Measurements from ENCODE around the gene RPS6KL1.

The RPS6KL1 gene

DNA sequence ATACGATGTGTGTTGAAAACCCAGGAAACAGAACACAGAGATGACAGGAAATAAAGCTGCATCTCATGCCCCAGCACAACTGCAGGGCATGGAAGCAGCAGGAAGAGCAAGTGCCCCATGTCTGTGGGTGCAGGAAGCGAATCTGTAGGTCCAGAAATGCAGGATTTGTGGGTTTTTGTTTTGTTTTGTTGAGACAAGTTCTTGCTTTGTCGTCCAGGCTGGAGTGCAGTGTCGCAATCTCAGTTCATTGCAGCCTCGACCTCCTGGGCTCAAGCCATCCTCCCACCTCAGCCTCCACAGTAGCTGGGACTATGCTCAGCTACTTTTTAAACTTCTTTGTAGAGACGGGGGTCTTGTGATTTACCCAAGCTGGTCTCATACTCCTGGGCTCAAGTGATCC lies 6.2 kb upstream of the RPS6KL1 start:
- Histone ChIP-seq H3K4me3 (ENCODE audit: low read length) (no peak overlapping the region), H3K27me3 (ENCODE audit: control insufficient read depth, insufficient read depth, low read length) (peaks cover 3% of the 10 kb centered on the region), H3K9ac (ENCODE audit: low read length) (no peak overlapping the region), H3K36me3 (ENCODE audit: control insufficient read depth, low read depth, low read length) (no peaks in the 10 kb centered on the region), H3K4me1 (ENCODE audit: control insufficient read depth, low read depth, low read length) (no peaks in the 10 kb centered on the region), H3K9me3 (ENCODE audit: control insufficient read depth, low read depth, low read length) (no peaks in the 10 kb centered on the region), H3K27ac (ENCODE audit: low read length) (no peak overlapping the region)

DNA sequence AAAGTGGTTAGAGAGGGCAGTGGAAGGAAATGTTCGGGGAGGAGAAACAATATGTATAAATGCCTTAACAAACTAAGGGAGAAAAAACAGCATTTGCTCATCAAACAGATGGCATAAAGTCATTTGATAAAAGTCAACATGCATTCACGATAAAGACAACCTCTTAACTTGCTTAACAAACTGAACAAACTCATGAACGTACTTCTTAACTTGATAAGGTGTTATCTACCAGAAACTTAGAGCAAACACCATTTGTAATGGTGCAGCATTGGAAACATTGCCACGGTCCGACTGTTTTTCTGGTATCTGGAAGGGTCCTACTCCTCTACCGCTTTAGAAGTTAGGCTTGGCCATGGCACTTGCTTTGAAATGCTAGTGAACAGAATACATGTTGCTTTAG lies 4.2 kb upstream of the RPS6KL1 start:
- H3K27me3 ChIP-seq (ENCODE audit: control insufficient read depth, insufficient read depth, low read length) = peaks cover 3% of the 10 kb centered on the region
- no peaks in the 10 kb centered on the region for H3K9me3 ChIP-seq (ENCODE audit: control insufficient read depth, low read depth, low read length)
- H3K4me3 ChIP-seq (ENCODE audit: low read length) = no peak overlapping the region
- H3K36me3 ChIP-seq (ENCODE audit: control insufficient read depth, low read depth, low read length) = no peaks in the 10 kb centered on the region
- no peak overlapping the region for H3K9ac ChIP-seq (ENCODE audit: low read length)
- no peaks in the 10 kb centered on the region for H3K4me1 ChIP-seq (ENCODE audit: control insufficient read depth, low read depth, low read length)
- no peak overlapping the region for H3K27ac ChIP-seq (ENCODE audit: low read length)

DNA sequence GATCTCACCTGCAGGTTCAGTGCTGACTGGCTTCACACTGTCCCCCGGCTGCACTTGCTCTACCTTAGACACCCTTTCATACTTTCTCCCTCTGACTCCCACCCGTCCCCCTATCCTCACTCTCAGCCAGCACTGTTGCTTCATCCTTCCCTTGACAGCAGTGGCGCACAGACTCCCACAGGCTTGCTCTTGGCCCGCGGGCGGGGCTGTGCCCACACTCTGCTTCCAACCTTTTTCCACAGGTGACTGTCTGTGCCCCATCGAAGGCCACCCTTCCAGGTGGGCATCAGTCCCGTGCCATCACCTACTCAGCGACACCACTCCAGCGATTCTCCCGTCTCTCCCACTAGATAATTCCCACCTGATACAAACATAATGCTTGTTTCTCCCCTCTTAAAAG lies 1.0 kb upstream of the RPS6KL1 start:
- Histone ChIP-seq H3K4me1 (ENCODE audit: control insufficient read depth, low read depth, low read length) (no peaks in the 10 kb centered on the region), H3K9ac (ENCODE audit: low read length) (no peak overlapping the region)

GRCh38 chr14:74921987-74922751 lies 891 bp downstream of the RPS6KL1 start:
- peak overlapping the region; percentile 79 for H3K4me3 ChIP-seq (ENCODE audit: low read length)

More for the DNA sequence above, 1.0 kb upstream of the RPS6KL1 start:
- Histone ChIP-seq H3K36me3 (ENCODE audit: control insufficient read depth, low read depth, low read length) (peaks cover 4% of the 10 kb centered on the region), H3K27me3 (ENCODE audit: control insufficient read depth, insufficient read depth, low read length) (peaks cover 3% of the 10 kb centered on the region), H3K9me3 (ENCODE audit: control insufficient read depth, low read depth, low read length) (no peaks in the 10 kb centered on the region), H3K4me3 (ENCODE audit: low read length) (no peak overlapping the region), H3K27ac (ENCODE audit: low read length) (no peak overlapping the region)

DNA sequence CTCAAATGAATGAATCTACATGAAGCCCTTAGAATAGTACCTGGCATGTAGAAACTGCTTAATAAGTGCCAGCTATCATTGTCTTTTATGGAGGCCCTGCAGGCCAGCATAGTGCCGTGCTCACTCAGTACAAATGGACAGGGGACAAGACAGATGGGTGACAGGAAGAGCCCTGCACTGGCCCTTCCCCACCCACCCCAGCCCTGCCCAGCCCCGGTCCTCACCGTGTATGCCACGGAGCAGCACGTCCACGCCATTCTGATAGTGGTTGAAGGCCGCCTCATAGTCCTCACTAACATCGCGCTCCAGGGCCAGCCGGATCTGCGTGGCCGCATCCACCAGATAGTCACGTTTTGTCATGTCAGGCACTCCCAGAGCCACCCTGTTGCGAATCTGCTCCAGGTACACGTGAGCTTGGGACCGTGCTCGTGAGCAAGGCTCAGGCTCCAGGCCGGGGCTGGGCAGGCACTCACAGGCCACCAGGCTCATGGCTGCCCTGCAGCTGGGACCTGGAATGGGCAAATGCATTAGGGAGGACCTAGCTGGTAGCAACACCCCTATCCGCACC lies 1.9 kb downstream of the RPS6KL1 start:
- Histone ChIP-seq H3K4me1 (ENCODE audit: control insufficient read depth, low read depth, low read length) (no peaks in the 10 kb centered on the region), H3K27ac (ENCODE audit: low read length) (no peak overlapping the region), H3K27me3 (ENCODE audit: control insufficient read depth, insufficient read depth, low read length) (no peaks in the 10 kb centered on the region), H3K4me3 (ENCODE audit: low read length) (no peak overlapping the region), H3K36me3 (ENCODE audit: control insufficient read depth, low read depth, low read length) (peaks cover 4% of the 10 kb centered on the region), H3K9ac (ENCODE audit: low read length) (no peak overlapping the region), H3K9me3 (ENCODE audit: control insufficient read depth, low read depth, low read length) (no peaks in the 10 kb centered on the region)

More at GRCh38 chr14:74921987-74922751, 891 bp downstream of the RPS6KL1 start:
- Histone ChIP-seq H3K36me3 (ENCODE audit: control insufficient read depth, low read depth, low read length) (peaks cover 4% of the 10 kb centered on the region), H3K4me1 (ENCODE audit: control insufficient read depth, low read depth, low read length) (no peaks in the 10 kb centered on the region), H3K9ac (ENCODE audit: low read length) (peak overlapping the region; percentile 77), H3K27ac (ENCODE audit: low read length) (no peak overlapping the region), H3K27me3 (ENCODE audit: control insufficient read depth, insufficient read depth, low read length) (no peaks in the 10 kb centered on the region), H3K9me3 (ENCODE audit: control insufficient read depth, low read depth, low read length) (no peaks in the 10 kb centered on the region)

DNA sequence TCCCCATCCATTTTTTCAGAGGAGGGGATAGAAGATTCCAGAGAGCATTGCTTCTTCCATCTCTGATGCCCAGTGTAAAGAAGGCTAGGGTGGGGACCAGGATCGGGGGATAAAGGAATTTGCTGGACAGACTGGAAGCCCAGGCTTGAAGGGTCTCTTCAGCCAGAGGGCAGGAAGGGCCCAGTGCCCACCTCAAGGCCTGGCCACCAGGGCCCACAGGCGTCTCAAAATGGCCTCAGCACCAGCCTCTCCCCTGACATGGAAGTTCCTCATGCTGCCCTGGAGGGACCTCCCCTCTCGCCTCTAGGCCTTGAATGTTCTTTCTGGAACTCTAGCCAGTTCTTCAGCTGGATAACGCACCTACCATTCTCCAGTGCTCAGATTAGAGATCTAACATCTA lies 2.8 kb downstream of the RPS6KL1 start:
- Histone ChIP-seq H3K4me1 (ENCODE audit: control insufficient read depth, low read depth, low read length) (no peaks in the 10 kb centered on the region), H3K27me3 (ENCODE audit: control insufficient read depth, insufficient read depth, low read length) (no peaks in the 10 kb centered on the region), H3K4me3 (ENCODE audit: low read length) (no peak overlapping the region), H3K36me3 (ENCODE audit: control insufficient read depth, low read depth, low read length) (peaks cover 4% of the 10 kb centered on the region), H3K9ac (ENCODE audit: low read length) (no peak overlapping the region), H3K27ac (ENCODE audit: low read length) (no peak overlapping the region), H3K9me3 (ENCODE audit: control insufficient read depth, low read depth, low read length) (no peaks in the 10 kb centered on the region)

- no peak overlapping the region for H3K9ac ChIP-seq (ENCODE audit: low read length)
- H3K27ac ChIP-seq (ENCODE audit: low read length) = no peak overlapping the region
- no peaks in the 10 kb centered on the region for H3K9me3 ChIP-seq (ENCODE audit: control insufficient read depth, low read depth, low read length)
- peaks cover 4% of the 10 kb centered on the region for H3K36me3 ChIP-seq (ENCODE audit: control insufficient read depth, low read depth, low read length)
- no peak overlapping the region for H3K4me3 ChIP-seq (ENCODE audit: low read length)
- no peaks in the 10 kb centered on the region for H3K27me3 ChIP-seq (ENCODE audit: control insufficient read depth, insufficient read depth, low read length)
- no peaks in the 10 kb centered on the region for H3K4me1 ChIP-seq (ENCODE audit: control insufficient read depth, low read depth, low read length)
Observed at GRCh38 chr14:74919421-74920165, 3.5 kb downstream of the RPS6KL1 start.

DNA sequence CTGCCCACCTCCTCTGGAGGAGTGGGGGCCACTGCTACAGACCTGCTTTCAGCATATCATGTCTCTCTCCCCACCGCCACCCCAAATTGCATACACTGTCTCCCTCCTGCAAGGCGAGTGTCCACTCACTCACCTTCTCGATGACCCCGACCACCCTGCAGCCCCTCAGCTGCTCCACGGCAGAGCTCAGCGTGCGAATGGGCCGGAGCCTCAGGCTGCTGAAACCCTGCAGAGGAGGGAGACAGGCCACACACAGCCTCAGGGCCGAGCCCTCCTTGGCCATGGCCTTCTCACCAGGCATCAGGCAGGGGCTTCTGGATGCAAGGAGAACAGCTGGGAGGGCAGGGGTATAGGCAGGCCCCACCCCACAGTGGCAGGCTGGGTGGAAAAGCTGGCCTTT lies 4.7 kb downstream of the RPS6KL1 start:
- Histone ChIP-seq H3K27me3 (ENCODE audit: control insufficient read depth, insufficient read depth, low read length) (no peaks in the 10 kb centered on the region), H3K4me1 (ENCODE audit: control insufficient read depth, low read depth, low read length) (no peaks in the 10 kb centered on the region), H3K9me3 (ENCODE audit: control insufficient read depth, low read depth, low read length) (no peaks in the 10 kb centered on the region), H3K36me3 (ENCODE audit: control insufficient read depth, low read depth, low read length) (peaks cover 4% of the 10 kb centered on the region), H3K9ac (ENCODE audit: low read length) (no peak overlapping the region), H3K4me3 (ENCODE audit: low read length) (no peak overlapping the region), H3K27ac (ENCODE audit: low read length) (no peak overlapping the region)

DNA sequence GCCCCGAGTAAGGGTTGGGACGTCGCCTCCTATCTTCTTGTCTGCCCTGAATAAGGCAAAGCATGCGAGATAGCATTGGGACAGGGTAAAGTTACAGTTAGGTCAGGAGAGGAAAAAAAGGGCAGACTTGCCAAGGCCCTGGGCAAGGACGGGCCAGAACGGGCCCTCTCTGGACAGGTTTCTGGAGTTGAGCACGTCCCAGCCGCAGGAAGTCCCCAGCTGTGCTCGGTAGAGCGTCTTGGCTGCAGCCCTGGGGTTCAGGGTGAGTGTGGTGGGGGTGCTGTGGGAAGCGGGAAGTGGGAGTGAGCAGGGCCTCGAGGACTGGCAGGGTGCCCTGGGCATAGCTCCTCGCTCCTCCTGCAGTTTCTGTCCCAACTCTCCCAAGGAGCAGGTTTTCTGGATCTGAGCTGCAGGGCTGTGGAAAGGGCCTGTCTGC lies 5.4 kb downstream of the RPS6KL1 start:
- H3K36me3 ChIP-seq (ENCODE audit: control insufficient read depth, low read depth, low read length) = peaks cover 4% of the 10 kb centered on the region
- no peak overlapping the region for H3K9ac ChIP-seq (ENCODE audit: low read length)
- no peak overlapping the region for H3K4me3 ChIP-seq (ENCODE audit: low read length)
- H3K4me1 ChIP-seq (ENCODE audit: control insufficient read depth, low read depth, low read length) = no peaks in the 10 kb centered on the region
- H3K9me3 ChIP-seq (ENCODE audit: control insufficient read depth, low read depth, low read length) = no peaks in the 10 kb centered on the region
- H3K27me3 ChIP-seq (ENCODE audit: control insufficient read depth, insufficient read depth, low read length) = no peaks in the 10 kb centered on the region
- no peak overlapping the region for H3K27ac ChIP-seq (ENCODE audit: low read length)

DNA sequence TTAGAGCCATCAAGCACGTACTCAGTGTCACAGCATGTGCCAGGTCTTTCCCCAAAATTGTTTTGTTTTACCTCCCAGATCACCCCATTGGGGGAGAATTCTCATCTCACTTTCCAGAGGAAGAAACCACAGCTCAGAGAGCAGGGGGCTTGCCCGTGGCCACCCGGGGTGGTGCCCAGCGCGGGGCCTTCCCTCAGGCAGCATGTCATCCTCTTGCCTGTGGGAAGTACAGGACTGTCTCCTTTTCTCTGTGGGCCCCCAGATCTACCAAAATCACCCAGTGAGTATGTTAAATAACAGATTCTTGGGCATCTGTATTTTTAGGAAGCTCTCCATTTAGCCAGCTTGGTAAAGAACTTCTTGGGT lies 5.9 kb downstream of the RPS6KL1 start:
- no peak overlapping the region for H3K4me3 ChIP-seq (ENCODE audit: low read length)
- H3K9ac ChIP-seq (ENCODE audit: low read length) = no peak overlapping the region
- H3K9me3 ChIP-seq (ENCODE audit: control insufficient read depth, low read depth, low read length) = no peaks in the 10 kb centered on the region
- peaks cover 4% of the 10 kb centered on the region for H3K36me3 ChIP-seq (ENCODE audit: control insufficient read depth, low read depth, low read length)
- no peaks in the 10 kb centered on the region for H3K27me3 ChIP-seq (ENCODE audit: control insufficient read depth, insufficient read depth, low read length)
- H3K27ac ChIP-seq (ENCODE audit: low read length) = no peak overlapping the region
- H3K4me1 ChIP-seq (ENCODE audit: control insufficient read depth, low read depth, low read length) = no peaks in the 10 kb centered on the region

DNA sequence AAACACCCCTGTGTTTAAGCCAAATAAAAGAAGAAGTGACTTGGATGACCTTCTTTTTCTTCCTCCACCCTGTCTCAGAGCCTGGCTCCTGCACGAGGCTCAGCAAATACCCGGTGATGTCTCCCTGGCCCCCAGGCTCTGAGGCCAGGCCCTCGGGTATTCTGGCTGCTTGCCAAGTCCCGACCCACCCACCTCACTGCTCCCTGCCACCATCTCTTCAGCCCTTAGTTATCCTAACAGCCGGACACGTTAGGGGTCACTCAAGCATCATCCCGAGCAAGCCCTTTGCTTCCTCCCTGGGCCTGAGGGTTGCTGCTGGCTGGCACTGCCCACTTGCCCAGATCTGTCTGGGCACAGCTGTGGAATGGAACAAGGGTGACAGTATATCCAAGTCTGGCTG lies 7.2 kb downstream of the RPS6KL1 start:
- no peak overlapping the region for H3K27ac ChIP-seq (ENCODE audit: low read length)
- no peak overlapping the region for H3K4me3 ChIP-seq (ENCODE audit: low read length)
- no peaks in the 10 kb centered on the region for H3K27me3 ChIP-seq (ENCODE audit: control insufficient read depth, insufficient read depth, low read length)
- peaks cover 4% of the 10 kb centered on the region for H3K36me3 ChIP-seq (ENCODE audit: control insufficient read depth, low read depth, low read length)
- H3K9me3 ChIP-seq (ENCODE audit: control insufficient read depth, low read depth, low read length) = no peaks in the 10 kb centered on the region
- no peaks in the 10 kb centered on the region for H3K4me1 ChIP-seq (ENCODE audit: control insufficient read depth, low read depth, low read length)
- no peak overlapping the region for H3K9ac ChIP-seq (ENCODE audit: low read length)
